Peyer's patch (tissue), 4 donors: ENCODE measurements around the gene EFNA5.

Experiments
- POLR2A ChIP-seq, 2 donors: fragments of 450-650 bp; IDR thresholded peaks; one replicate each; pipeline ENCODE4 v1.5.1; 2017; ENCODE audit warnings: antibody characterized with exemption in 2 of 2, mild to moderate bottlenecking in 2 of 2, moderate library complexity in 2 of 2
- TF ChIP-seq, protein P1 (sequence below), 6 experiments: fragments of 450-650 bp in 4 of 6; fragments of 200-600 bp in 2 of 6; sonication (generic) in 1 of 6; IDR thresholded peaks; one replicate each; pipeline ENCODE4 v1.5.1; 2017 to 2019; ENCODE audit warnings: antibody characterized with exemption in 6 of 6, mild to moderate bottlenecking in 3 of 6, moderate library complexity in 1 of 6

DNA sequence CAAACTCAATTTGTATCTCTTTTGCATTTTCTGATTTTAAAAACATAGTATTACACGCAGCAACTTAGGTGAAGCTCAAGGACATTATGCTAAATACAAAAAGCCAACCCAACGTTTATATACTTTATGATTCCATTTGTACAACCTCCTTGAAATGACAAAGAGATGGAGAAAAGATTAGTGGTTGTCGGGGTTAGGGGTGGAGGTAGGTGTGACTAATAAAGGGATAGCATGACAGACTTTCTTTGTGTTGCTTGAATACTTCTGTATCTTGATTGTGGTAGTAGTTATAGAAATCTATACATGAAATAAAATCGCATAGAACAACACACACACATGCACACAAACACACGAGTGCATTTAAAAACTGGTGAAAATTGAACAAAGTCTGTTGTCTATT is 42.5 kb upstream of the EFNA5 start:
- TF ChIP-seq, protein P1, sequence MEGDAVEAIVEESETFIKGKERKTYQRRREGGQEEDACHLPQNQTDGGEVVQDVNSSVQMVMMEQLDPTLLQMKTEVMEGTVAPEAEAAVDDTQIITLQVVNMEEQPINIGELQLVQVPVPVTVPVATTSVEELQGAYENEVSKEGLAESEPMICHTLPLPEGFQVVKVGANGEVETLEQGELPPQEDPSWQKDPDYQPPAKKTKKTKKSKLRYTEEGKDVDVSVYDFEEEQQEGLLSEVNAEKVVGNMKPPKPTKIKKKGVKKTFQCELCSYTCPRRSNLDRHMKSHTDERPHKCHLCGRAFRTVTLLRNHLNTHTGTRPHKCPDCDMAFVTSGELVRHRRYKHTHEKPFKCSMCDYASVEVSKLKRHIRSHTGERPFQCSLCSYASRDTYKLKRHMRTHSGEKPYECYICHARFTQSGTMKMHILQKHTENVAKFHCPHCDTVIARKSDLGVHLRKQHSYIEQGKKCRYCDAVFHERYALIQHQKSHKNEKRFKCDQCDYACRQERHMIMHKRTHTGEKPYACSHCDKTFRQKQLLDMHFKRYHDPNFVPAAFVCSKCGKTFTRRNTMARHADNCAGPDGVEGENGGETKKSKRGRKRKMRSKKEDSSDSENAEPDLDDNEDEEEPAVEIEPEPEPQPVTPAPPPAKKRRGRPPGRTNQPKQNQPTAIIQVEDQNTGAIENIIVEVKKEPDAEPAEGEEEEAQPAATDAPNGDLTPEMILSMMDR (IDR thresholded peaks at IDR 0.05): no peak
- no peak for TF ChIP-seq POLR2A (IDR thresholded peaks at IDR 0.05)
